Neural cell (in vitro differentiated cells): ENCODE results near the gene TMC1. TPM values are rescaled to one million over a fixed set of nuclear protein-coding genes. Genes with fewer than 3 reads are reported as not detected.

ENCODE experiments used
- H2AFZ ChIP-seq: fragments of 200-600, 300-800 bp; sonication (generic), shearing (Covaris generic); 2 replicates; pipeline ENCODE4 v1.6.0; 2014; ENCODE audit warnings: low read depth, mild to moderate bottlenecking, antibody characterized with exemption, low read length, moderate library complexity
- H3F3A ChIP-seq: fragments of 200-600 bp; shearing (Covaris generic); 2 replicates; pipeline ENCODE4 v1.6.1; 2016; ENCODE audit warnings: mild to moderate bottlenecking, moderate library complexity, mixed read lengths, antibody characterized with exemption, low read length; ENCODE audit not compliant: insufficient read depth, poor library complexity, severe bottlenecking
- H3K27ac ChIP-seq: fragments of 200-600, 300-800 bp; sonication (generic), shearing (Covaris generic); 2 replicates; pipeline ENCODE4 v1.5.1; 2014; ENCODE audit warnings: mild to moderate bottlenecking, low read length, moderate library complexity
- H3K27me3 ChIP-seq: fragments of 300-800, 200-600 bp; sonication (generic), shearing (Covaris generic); 2 replicates; pipeline ENCODE4 v1.6.0; 2014; ENCODE audit warnings: mild to moderate bottlenecking, low read depth, low read length, moderate library complexity; ENCODE audit not compliant: insufficient read depth
- H3K36me3 ChIP-seq: fragments of 300-800, 200-600 bp; sonication (generic), shearing (Covaris generic); 2 replicates; pipeline ENCODE4 v1.5.1; 2014; ENCODE audit warnings: mild to moderate bottlenecking, antibody characterized with exemption, low read length, moderate library complexity; ENCODE audit not compliant: insufficient read depth
- H3K4me2 ChIP-seq: fragments of 300-800, 200-600 bp; sonication (generic), shearing (Covaris generic); 2 replicates; pipeline ENCODE4 v1.6.0; 2014; ENCODE audit warnings: mild to moderate bottlenecking, low read length
- H3K4me3 ChIP-seq: fragments of 300-800, 200-600 bp; sonication (generic), shearing (Covaris generic); 2 replicates; pipeline ENCODE4 v1.5.1; 2014; ENCODE audit warnings: mild to moderate bottlenecking, low read length, moderate library complexity
- H3K79me2 ChIP-seq: fragments of 200-600 bp; shearing (Covaris generic); replicated peaks from 2 replicates; pipeline ENCODE4 v1.6.0; 2014; ENCODE audit warnings: mild to moderate bottlenecking, low read length, moderate library complexity; ENCODE audit not compliant: insufficient read depth
- H3K9ac ChIP-seq: fragments of 300-800, 200-600 bp; sonication (generic), shearing (Covaris generic); 2 replicates; pipeline ENCODE4 v1.6.1; 2016; ENCODE audit warnings: mild to moderate bottlenecking, low read length, mixed read lengths
- H3K9me2 ChIP-seq: fragments of 200-600 bp; shearing (Covaris generic); 2 replicates; pipeline ENCODE4 v1.6.1; 2016; ENCODE audit warnings: mild to moderate bottlenecking, low read length, mixed read lengths; ENCODE audit not compliant: insufficient read depth
- H3K9me3 ChIP-seq: fragments of 200-600, 300-800 bp; sonication (generic), shearing (Covaris generic); 2 replicates; pipeline ENCODE4 v1.6.1; 2016; ENCODE audit warnings: mild to moderate bottlenecking, mixed run types, low read length, moderate library complexity, mixed read lengths
- H4K20me1 ChIP-seq: fragments of 200-600 bp; shearing (Covaris generic); 2 replicates; pipeline ENCODE4 v1.6.1; 2016; ENCODE audit warnings: mild to moderate bottlenecking, mixed run types; ENCODE audit not compliant: insufficient read depth
- CTCF ChIP-seq: fragments of 450-650 bp; IDR thresholded peaks from 2 replicates; pipeline ENCODE4 v1.5.1; 2014; ENCODE audit warnings: antibody characterized with exemption, mild to moderate bottlenecking, moderate library complexity; ENCODE audit not compliant: poor library complexity, severe bottlenecking
- EP300 ChIP-seq: fragments of 450-650 bp; conservative IDR thresholded peaks from 2 replicates; pipeline ENCODE4 v1.6.1; 2014; ENCODE audit warnings: antibody characterized with exemption, mild to moderate bottlenecking, moderate library complexity; ENCODE audit not compliant: poor library complexity, severe bottlenecking
- EZH2 ChIP-seq: fragments of 200-600, 300-800 bp; shearing (Covaris generic), sonication (generic); IDR thresholded peaks from 2 replicates; pipeline ENCODE4 v1.6.1; 2014; ENCODE audit warnings: antibody characterized with exemption, low read length, borderline replicate concordance, mild to moderate bottlenecking; ENCODE audit not compliant: insufficient read depth, poor library complexity, severe bottlenecking
- MXI1 ChIP-seq: fragments of 450-650 bp; conservative IDR thresholded peaks from 2 replicates; pipeline ENCODE4 v1.6.1; 2014; ENCODE audit warnings: antibody characterized with exemption, mild to moderate bottlenecking; ENCODE audit not compliant: poor library complexity, severe bottlenecking
- POLR2AphosphoS5 ChIP-seq: IDR thresholded peaks from 2 replicates; pipeline ENCODE4 v1.6.1; 2012
- RAD21 ChIP-seq: fragments of 450-650 bp; conservative IDR thresholded peaks from 2 replicates; pipeline ENCODE4 v1.6.1; 2014; ENCODE audit warnings: antibody characterized with exemption, mild to moderate bottlenecking, moderate library complexity
- REST ChIP-seq: IDR thresholded peaks from 2 replicates; pipeline ENCODE4 v1.6.1; 2012; ENCODE audit warnings: borderline replicate concordance
- SMC3 ChIP-seq: fragments of 450-650 bp; conservative IDR thresholded peaks from 2 replicates; pipeline ENCODE4 v1.6.1; 2014; ENCODE audit warnings: antibody characterized with exemption, mild to moderate bottlenecking, moderate library complexity; ENCODE audit not compliant: poor library complexity
- TAF1 ChIP-seq: IDR thresholded peaks from 2 replicates; pipeline ENCODE4 v1.6.1; 2012; ENCODE audit warnings: low read depth
- polyA plus RNA-seq: library from polyadenylated mRNA; depleted of rRNA; stranded (reverse); fragments of >200 nt; gene quantifications from 2 replicates; pipeline ENCODE4 v1.2.3, GENCODE V29; 2014

The TMC1 gene
- polyA plus RNA-seq, 1 donor from 2014 or later, result not detected

GRCh38 chr9:72592502-72593403 lies 71.3 kb downstream of the TMC1 start:
- no peaks in the 10 kb centered on the region for H4K20me1 ChIP-seq
- no peaks in the 10 kb centered on the region for H3K36me3 ChIP-seq
- H3K9me2 ChIP-seq, result no peaks in the 10 kb centered on the region
- no peaks in the 10 kb centered on the region for H3K9me3 ChIP-seq
- H3F3A ChIP-seq, result peaks cover 4% of the 10 kb centered on the region
- H3K27me3 ChIP-seq, result no peaks in the 10 kb centered on the region
- H3K27ac ChIP-seq, result no peak overlapping the region
- no peak for TF ChIP-seq POLR2AphosphoS5
- TF ChIP-seq EP300, result no peak
- no peak for TF ChIP-seq TAF1
- TF ChIP-seq CTCF, result peak; percentile 72
- peak; percentile 77 for TF ChIP-seq SMC3
- peak; percentile 69 for TF ChIP-seq RAD21
- TF ChIP-seq MXI1, result no peak
- H3K4me2 ChIP-seq, result no peak overlapping the region
- no peaks in the 10 kb centered on the region for H3K79me2 ChIP-seq
- H3K4me3 ChIP-seq, result no peak overlapping the region
- H3K9ac ChIP-seq, result no peak overlapping the region
- H2AFZ ChIP-seq, result no peak overlapping the region

- H2AFZ ChIP-seq, result no peak overlapping the region
- no peaks in the 10 kb centered on the region for H3K9me2 ChIP-seq
- H3K79me2 ChIP-seq, result no peaks in the 10 kb centered on the region
- TF ChIP-seq RAD21 (no peak), EZH2 (no peak), REST (no peak), TAF1 (no peak), POLR2AphosphoS5 (no peak), CTCF (no peak), EP300 (no peak), MXI1 (no peak), SMC3 (no peak)
- H3K27ac ChIP-seq, result no peak overlapping the region
- H3K9ac ChIP-seq, result no peak overlapping the region
- H3K4me2 ChIP-seq, result no peak overlapping the region
- H3F3A ChIP-seq, result no peaks in the 10 kb centered on the region
- H3K9me3 ChIP-seq, result no peaks in the 10 kb centered on the region
- no peaks in the 10 kb centered on the region for H4K20me1 ChIP-seq
- H3K4me3 ChIP-seq, result no peak overlapping the region
- no peaks in the 10 kb centered on the region for H3K36me3 ChIP-seq
- H3K27me3 ChIP-seq, result no peaks in the 10 kb centered on the region
Measured at GRCh38 chr9:72596451-72597180, 75.2 kb downstream of the TMC1 start.
